Mesendoderm (in vitro differentiated cells): ENCODE measurements around the gene TMC3.

Experiments
- DNase-seq: peaks from one replicate; pipeline ENCODE4 v3.0.0; 2013
- H2AK5ac ChIP-seq: 2 replicates; pipeline ENCODE4 v1.6.1; 2013; ENCODE audit warnings: low read length, inconsistent platforms
- H2BK120ac ChIP-seq: 2 replicates; pipeline ENCODE4 v1.6.1; 2013; ENCODE audit warnings: low read depth, mild to moderate bottlenecking, low read length, moderate library complexity, mixed read lengths
- H2BK15ac ChIP-seq: replicated peaks from 2 replicates; pipeline ENCODE4 v1.6.1; 2013; ENCODE audit warnings: low read depth, mild to moderate bottlenecking, moderate library complexity
- H2BK5ac ChIP-seq: 2 replicates; pipeline ENCODE4 v1.6.1; 2013; ENCODE audit warnings: low read length, inconsistent platforms
- H3K18ac ChIP-seq: 2 replicates; pipeline ENCODE4 v1.6.1; 2013; ENCODE audit warnings: mild to moderate bottlenecking, low read length, mixed read lengths
- H3K23ac ChIP-seq: one replicate; pipeline ENCODE4 v1.6.1; 2013; ENCODE audit warnings: low read length
- H3K27ac ChIP-seq: 2 replicates; pipeline ENCODE4 v1.5.1; 2013; ENCODE audit warnings: low read depth, mild to moderate bottlenecking, inconsistent platforms, low read length, moderate library complexity
- H3K27me3 ChIP-seq: 2 replicates; pipeline ENCODE4 v1.6.1; 2013; ENCODE audit warnings: low read length, control low read depth, mild to moderate bottlenecking, inconsistent platforms; ENCODE audit not compliant: insufficient read depth, poor library complexity
- H3K36me3 ChIP-seq: 2 replicates; pipeline ENCODE4 v1.6.1; 2013; ENCODE audit warnings: low read length, inconsistent platforms; ENCODE audit not compliant: control insufficient read depth, insufficient read depth
- H3K4ac ChIP-seq: one replicate; pipeline ENCODE4 v1.6.1; 2013; ENCODE audit warnings: low read depth, mild to moderate bottlenecking, low read length, moderate library complexity
- H3K4me1 ChIP-seq: 2 replicates; pipeline ENCODE4 v1.6.1; 2013; ENCODE audit warnings: low read depth, low read length, inconsistent platforms; ENCODE audit not compliant: control insufficient read depth
- H3K4me2 ChIP-seq: 2 replicates; pipeline ENCODE4 v1.6.1; 2013; ENCODE audit warnings: low read length
- H3K4me3 ChIP-seq: 2 replicates; pipeline ENCODE4 v1.5.1; 2013; ENCODE audit warnings: mild to moderate bottlenecking, low read length
- H3K56ac ChIP-seq: one replicate; pipeline ENCODE4 v1.6.1; 2013; ENCODE audit warnings: low read length
- H3K79me1 ChIP-seq: 2 replicates; pipeline ENCODE4 v1.6.1; 2013; ENCODE audit warnings: low read length, inconsistent platforms
- H3K79me2 ChIP-seq: 2 replicates; pipeline ENCODE4 v1.6.1; 2013; ENCODE audit warnings: mild to moderate bottlenecking, low read length; ENCODE audit not compliant: control insufficient read depth, insufficient read depth
- H3K9ac ChIP-seq: 2 replicates; pipeline ENCODE4 v1.6.1; 2013; ENCODE audit warnings: low read length, inconsistent platforms
- H4K5ac ChIP-seq: one replicate; pipeline ENCODE4 v1.6.1; 2013; ENCODE audit warnings: low read length
- H4K8ac ChIP-seq: one replicate; pipeline ENCODE4 v1.6.1; 2013; ENCODE audit warnings: low read depth, mild to moderate bottlenecking, control low read depth, low read length, moderate library complexity
- WGBS: extraction: QIAGEN DNeasy Blood & Tissue Kit; methylation state at CpG from one replicate; pipeline ENCODE4 v1.1.7; 2013; ENCODE audit warnings: low lambda C conversion rate, missing lambda C conversion rate; ENCODE audit not compliant: insufficient coverage; ENCODE audit errors: extremely low coverage; 5-methylcytosine and 5-hydroxymethylcytosine counted together

TMC3 gene

GRCh38 chr15:81384891-81385720, 11.1 kb upstream of the TMC3 start:
- no peaks in the 10 kb centered on the region for H3K79me2 ChIP-seq
- H3K18ac ChIP-seq: no peak overlapping the region
- H2AK5ac ChIP-seq: no peak overlapping the region
- no CpG with 5 or more reads among the region's 6 CpGs for WGBS
- H4K5ac ChIP-seq: no peak overlapping the region
- no peak overlapping the region for H3K4me3 ChIP-seq
- no peaks in the 10 kb centered on the region for H3K36me3 ChIP-seq
- H3K23ac ChIP-seq: no peak overlapping the region
- H3K4ac ChIP-seq: no peak overlapping the region
- no peak overlapping the region for H2BK120ac ChIP-seq
- H3K4me2 ChIP-seq: no peak overlapping the region
- no peak overlapping the region for H2BK15ac ChIP-seq
- no peak overlapping the region for H3K56ac ChIP-seq
- H3K79me1 ChIP-seq: no peaks in the 10 kb centered on the region
- H4K8ac ChIP-seq: no peak overlapping the region
- DNase-seq: no peak
- H3K4me1 ChIP-seq: no peaks in the 10 kb centered on the region
- no peak overlapping the region for H3K9ac ChIP-seq
- H3K27ac ChIP-seq: no peak overlapping the region
- H3K27me3 ChIP-seq: no peaks in the 10 kb centered on the region
- H2BK5ac ChIP-seq: no peak overlapping the region

- Histone ChIP-seq H3K4ac (no peak overlapping the region), H2BK120ac (no peak overlapping the region), H4K8ac (no peak overlapping the region), H2AK5ac (no peak overlapping the region), H2BK15ac (no peak overlapping the region), H2BK5ac (no peak overlapping the region), H3K9ac (no peak overlapping the region), H3K36me3 (no peaks in the 10 kb centered on the region), H4K5ac (no peak overlapping the region), H3K18ac (no peak overlapping the region), H3K27ac (no peak overlapping the region), H3K4me3 (no peak overlapping the region), H3K79me2 (no peaks in the 10 kb centered on the region), H3K23ac (no peak overlapping the region), H3K56ac (no peak overlapping the region), H3K4me1 (no peaks in the 10 kb centered on the region), H3K79me1 (no peaks in the 10 kb centered on the region), H3K27me3 (no peaks in the 10 kb centered on the region), H3K4me2 (no peak overlapping the region)
- no CpG with 5 or more reads among the region's 2 CpGs for WGBS
- DNase-seq: peak; percentile 18
Observed at GRCh38 chr15:81381720-81382119, 7.7 kb upstream of the TMC3 start.

- no peak for DNase-seq
- Histone ChIP-seq H2BK120ac (no peak overlapping the region), H3K79me2 (no peaks in the 10 kb centered on the region), H3K36me3 (no peaks in the 10 kb centered on the region), H3K4ac (no peak overlapping the region), H3K9ac (no peak overlapping the region), H3K27ac (no peak overlapping the region), H2BK5ac (no peak overlapping the region), H2BK15ac (no peak overlapping the region), H4K5ac (no peak overlapping the region), H3K56ac (no peak overlapping the region), H2AK5ac (no peak overlapping the region), H3K4me3 (no peak overlapping the region), H3K79me1 (no peaks in the 10 kb centered on the region), H3K4me2 (no peak overlapping the region), H3K4me1 (no peaks in the 10 kb centered on the region), H4K8ac (no peak overlapping the region), H3K18ac (no peak overlapping the region), H3K27me3 (no peaks in the 10 kb centered on the region), H3K23ac (no peak overlapping the region)
- no CpG with 5 or more reads among the region's 2 CpGs for WGBS
Observed at GRCh38 chr15:81380668-81381067, 6.7 kb upstream of the TMC3 start.

- H3K4ac ChIP-seq: no peak overlapping the region
- no peak overlapping the region for H4K5ac ChIP-seq
- no peaks in the 10 kb centered on the region for H3K27me3 ChIP-seq
- no peak overlapping the region for H3K4me3 ChIP-seq
- H4K8ac ChIP-seq: no peak overlapping the region
- H3K56ac ChIP-seq: no peak overlapping the region
- no peaks in the 10 kb centered on the region for H3K79me2 ChIP-seq
- no peaks in the 10 kb centered on the region for H3K36me3 ChIP-seq
- H2BK120ac ChIP-seq: no peak overlapping the region
- H2BK15ac ChIP-seq: no peak overlapping the region
- H3K4me1 ChIP-seq: no peaks in the 10 kb centered on the region
- H3K27ac ChIP-seq: no peak overlapping the region
- WGBS: no CpG with 5 or more reads among the region's 3 CpGs
- H2AK5ac ChIP-seq: no peak overlapping the region
- no peak overlapping the region for H3K23ac ChIP-seq
- no peaks in the 10 kb centered on the region for H3K79me1 ChIP-seq
- no peak for DNase-seq
- H3K9ac ChIP-seq: no peak overlapping the region
- no peak overlapping the region for H2BK5ac ChIP-seq
- no peak overlapping the region for H3K4me2 ChIP-seq
- no peak overlapping the region for H3K18ac ChIP-seq
Observed at GRCh38 chr15:81380203-81380602, 6.2 kb upstream of the TMC3 start.

GRCh38 chr15:81379269-81379668, 5.3 kb upstream of the TMC3 start:
- no peaks in the 10 kb centered on the region for H3K4me1 ChIP-seq
- no peak overlapping the region for H4K5ac ChIP-seq
- no peak overlapping the region for H3K56ac ChIP-seq
- DNase-seq: no peak
- H2BK5ac ChIP-seq: no peak overlapping the region
- H3K23ac ChIP-seq: no peak overlapping the region
- no peaks in the 10 kb centered on the region for H3K27me3 ChIP-seq
- no peak overlapping the region for H4K8ac ChIP-seq
- no peak overlapping the region for H3K4ac ChIP-seq
- H3K36me3 ChIP-seq: no peaks in the 10 kb centered on the region
- H2BK120ac ChIP-seq: no peak overlapping the region
- no peaks in the 10 kb centered on the region for H3K79me2 ChIP-seq
- H3K79me1 ChIP-seq: no peaks in the 10 kb centered on the region
- no peak overlapping the region for H2BK15ac ChIP-seq
- no peak overlapping the region for H3K18ac ChIP-seq
- 100% methylated on average over 1 of the region's 9 CpGs for WGBS
- no peak overlapping the region for H2AK5ac ChIP-seq
- no peak overlapping the region for H3K4me3 ChIP-seq
- H3K9ac ChIP-seq: no peak overlapping the region
- no peak overlapping the region for H3K27ac ChIP-seq
- H3K4me2 ChIP-seq: no peak overlapping the region

- H3K27ac ChIP-seq: no peak overlapping the region
- WGBS: no CpG with 5 or more reads among the region's 2 CpGs
- no peak overlapping the region for H3K18ac ChIP-seq
- H3K56ac ChIP-seq: no peak overlapping the region
- no peaks in the 10 kb centered on the region for H3K4me1 ChIP-seq
- no peak for DNase-seq
- H3K36me3 ChIP-seq: no peaks in the 10 kb centered on the region
- no peak overlapping the region for H2BK5ac ChIP-seq
- no peak overlapping the region for H3K9ac ChIP-seq
- no peaks in the 10 kb centered on the region for H3K79me1 ChIP-seq
- H4K8ac ChIP-seq: no peak overlapping the region
- H3K23ac ChIP-seq: no peak overlapping the region
- no peak overlapping the region for H3K4me3 ChIP-seq
- H3K79me2 ChIP-seq: no peaks in the 10 kb centered on the region
- no peak overlapping the region for H3K4me2 ChIP-seq
- H4K5ac ChIP-seq: no peak overlapping the region
- H2BK15ac ChIP-seq: no peak overlapping the region
- no peak overlapping the region for H3K4ac ChIP-seq
- H2AK5ac ChIP-seq: no peak overlapping the region
- H3K27me3 ChIP-seq: no peaks in the 10 kb centered on the region
- no peak overlapping the region for H2BK120ac ChIP-seq
Observed at GRCh38 chr15:81378443-81378842, 4.4 kb upstream of the TMC3 start.
